ENCODE results near the gene EXOC6B.

The EXOC6B gene

GRCh38 chr2:72349016-72349415 is 476.8 kb downstream of the EXOC6B start:
- Histone ChIP-seq H3K9ac (ENCODE audit: low read length) (no peak overlapping the region), H2AFZ (ENCODE audit: low read length) (no peak overlapping the region), H4K20me1 (ENCODE audit: insufficient read depth, low read length) (no peaks in the 10 kb centered on the region), H3K79me2 (ENCODE audit: low read length) (no peaks in the 10 kb centered on the region), H3K36me3 (replicated peaks; ENCODE audit: insufficient read depth, low read length) (no peaks in the 10 kb centered on the region), H3K27ac (ENCODE audit: low read length) (no peak overlapping the region), H3K9me3 (replicated peaks; ENCODE audit: insufficient read depth, low read length) (no peaks in the 10 kb centered on the region), H3K27me3 (replicated peaks; ENCODE audit: insufficient read depth, low read length) (no peaks in the 10 kb centered on the region), H3F3A (ENCODE audit: insufficient read depth, low read length) (no peaks in the 10 kb centered on the region), H3K4me1 (ENCODE audit: low read length) (no peaks in the 10 kb centered on the region), H3K4me3 (ENCODE audit: low read length) (no peak overlapping the region), H3K9me2 (replicated peaks; ENCODE audit: insufficient read depth, low read length) (no peaks in the 10 kb centered on the region), H3K4me2 (ENCODE audit: low read depth, low read length) (no peak overlapping the region)
- DNase-seq, result no peak
- TF ChIP-seq EZH2 (optimal IDR thresholded peaks at IDR 0.05; ENCODE audit: low read depth, low read length), result no peak
- no peak for TF ChIP-seq CTCF (IDR thresholded peaks at IDR 0.05; ENCODE audit: low read length)
- no peak for TF ChIP-seq EZH2phosphoT487 (IDR thresholded peaks at IDR 0.05; ENCODE audit: low read length)

- H3K9me3 ChIP-seq (replicated peaks; ENCODE audit: insufficient read depth, low read length), result no peaks in the 10 kb centered on the region
- no peak overlapping the region for H2AFZ ChIP-seq (ENCODE audit: low read length)
- H3K4me3 ChIP-seq (ENCODE audit: low read length), result no peak overlapping the region
- H3K4me1 ChIP-seq (ENCODE audit: low read length), result no peaks in the 10 kb centered on the region
- no peaks in the 10 kb centered on the region for H3K9me2 ChIP-seq (replicated peaks; ENCODE audit: insufficient read depth, low read length)
- no peak for DNase-seq
- H3K4me2 ChIP-seq (ENCODE audit: low read depth, low read length), result no peak overlapping the region
- no peaks in the 10 kb centered on the region for H3K79me2 ChIP-seq (ENCODE audit: low read length)
- no peak overlapping the region for H3K9ac ChIP-seq (ENCODE audit: low read length)
- no peaks in the 10 kb centered on the region for H3F3A ChIP-seq (ENCODE audit: insufficient read depth, low read length)
- no peaks in the 10 kb centered on the region for H3K27me3 ChIP-seq (replicated peaks; ENCODE audit: insufficient read depth, low read length)
- H3K36me3 ChIP-seq (replicated peaks; ENCODE audit: insufficient read depth, low read length), result no peaks in the 10 kb centered on the region
- no peak overlapping the region for H3K27ac ChIP-seq (ENCODE audit: low read length)
- TF ChIP-seq EZH2 (optimal IDR thresholded peaks at IDR 0.05; ENCODE audit: low read depth, low read length) (no peak), EZH2phosphoT487 (IDR thresholded peaks at IDR 0.05; ENCODE audit: low read length) (no peak), CTCF (IDR thresholded peaks at IDR 0.05; ENCODE audit: low read length) (no peak)
- H4K20me1 ChIP-seq (ENCODE audit: insufficient read depth, low read length), result no peaks in the 10 kb centered on the region
These were observed 478.8 kb downstream of the EXOC6B start for GRCh38 chr2:72347081-72347480.

- Histone ChIP-seq H4K20me1 (ENCODE audit: insufficient read depth, low read length) (no peaks in the 10 kb centered on the region), H3F3A (ENCODE audit: insufficient read depth, low read length) (no peaks in the 10 kb centered on the region), H2AFZ (ENCODE audit: low read length) (no peak overlapping the region), H3K4me3 (ENCODE audit: low read length) (no peak overlapping the region), H3K4me1 (ENCODE audit: low read length) (no peaks in the 10 kb centered on the region), H3K36me3 (replicated peaks; ENCODE audit: insufficient read depth, low read length) (no peaks in the 10 kb centered on the region; the same call in 1 of the 2 replicates), H3K9ac (ENCODE audit: low read length) (no peak overlapping the region), H3K9me3 (replicated peaks; ENCODE audit: insufficient read depth, low read length) (no peaks in the 10 kb centered on the region), H3K4me2 (ENCODE audit: low read depth, low read length) (no peak overlapping the region), H3K9me2 (replicated peaks; ENCODE audit: insufficient read depth, low read length) (no peaks in the 10 kb centered on the region), H3K79me2 (ENCODE audit: low read length) (no peaks in the 10 kb centered on the region), H3K27me3 (replicated peaks; ENCODE audit: insufficient read depth, low read length) (no peaks in the 10 kb centered on the region), H3K27ac (ENCODE audit: low read length) (no peak overlapping the region)
- TF ChIP-seq EZH2 (optimal IDR thresholded peaks at IDR 0.05; ENCODE audit: low read depth, low read length), result no peak
- TF ChIP-seq EZH2phosphoT487 (IDR thresholded peaks at IDR 0.05; ENCODE audit: low read length), result no peak
- no peak for TF ChIP-seq CTCF (IDR thresholded peaks at IDR 0.05; ENCODE audit: low read length)
- no peak for DNase-seq
These were observed 484.2 kb downstream of the EXOC6B start for GRCh38 chr2:72341639-72342038.

Measured in MM.1S (cell line).